ENCODE measurements around the gene TRIM27.
"Not testable (repeated sequence)": the region's sequence is repeated elsewhere in the genome, so short reads cannot be mapped to it uniquely, and the experiment has no call there.

Gene TRIM27

GRCh38 chr6:28858963-28859362 lies 64.8 kb downstream of the TRIM27 start:
- DNase-seq (ENCODE audit: low spot score in 2 of 2): no peak

GRCh38 chr6:28856620-28857005 lies 67.2 kb downstream of the TRIM27 start:
- H3K36me3 ChIP-seq (replicated peaks): no peaks in the 10 kb centered on the region
- in situ Hi-C loops (cut with MboI; ENCODE audit: low sequenced_read_pairs): no loop called here
- no peak overlapping the region for H3K4me3 ChIP-seq
- H3K27me3 ChIP-seq (ENCODE audit: low read depth): peaks cover 5% of the 10 kb centered on the region; the same call in 1 of the 2 replicates
- H3K9me3 ChIP-seq: no peaks in the 10 kb centered on the region; the same call in 1 of the 2 replicates
- no peak for DNase-seq (ENCODE audit: low spot score in 2 of 2)
- H3K4me1 ChIP-seq: no peaks in the 10 kb centered on the region

More at GRCh38 chr6:28858963-28859362, 64.8 kb downstream of the TRIM27 start:
- Histone ChIP-seq H3K27me3 (ENCODE audit: low read depth) (peaks cover 3% of the 10 kb centered on the region; the same call in 1 of the 2 replicates), H3K36me3 (replicated peaks) (no peaks in the 10 kb centered on the region), H3K4me1 (peaks cover 5% of the 10 kb centered on the region), H3K9me3 (no peaks in the 10 kb centered on the region; the same call in 1 of the 2 replicates), H3K4me3 (no peak overlapping the region)
- in situ Hi-C loops (cut with MboI; ENCODE audit: low sequenced_read_pairs): no loop called here

- H3K36me3 ChIP-seq (replicated peaks); H3K9me3 ChIP-seq; H3K27me3 ChIP-seq (ENCODE audit: low read depth); H3K4me1 ChIP-seq; DNase-seq (ENCODE audit: low spot score in 2 of 2); in situ Hi-C loops (cut with MboI; ENCODE audit: low sequenced_read_pairs); H3K4me3 ChIP-seq: not testable (repeated sequence)
Observed at GRCh38 chr6:28854405-28854804, 69.4 kb downstream of the TRIM27 start.

All from HAP-1 (cell line).